ENCODE data around the gene IFNA2. TPM values are rescaled to one million over a fixed set of nuclear protein-coding genes. Genes with fewer than 3 reads are reported as not detected.

Gene IFNA2
- total and polyA plus RNA-seq, 2 of the 4 experiments (the other 2 are of a cell fraction): not detected

DNA sequence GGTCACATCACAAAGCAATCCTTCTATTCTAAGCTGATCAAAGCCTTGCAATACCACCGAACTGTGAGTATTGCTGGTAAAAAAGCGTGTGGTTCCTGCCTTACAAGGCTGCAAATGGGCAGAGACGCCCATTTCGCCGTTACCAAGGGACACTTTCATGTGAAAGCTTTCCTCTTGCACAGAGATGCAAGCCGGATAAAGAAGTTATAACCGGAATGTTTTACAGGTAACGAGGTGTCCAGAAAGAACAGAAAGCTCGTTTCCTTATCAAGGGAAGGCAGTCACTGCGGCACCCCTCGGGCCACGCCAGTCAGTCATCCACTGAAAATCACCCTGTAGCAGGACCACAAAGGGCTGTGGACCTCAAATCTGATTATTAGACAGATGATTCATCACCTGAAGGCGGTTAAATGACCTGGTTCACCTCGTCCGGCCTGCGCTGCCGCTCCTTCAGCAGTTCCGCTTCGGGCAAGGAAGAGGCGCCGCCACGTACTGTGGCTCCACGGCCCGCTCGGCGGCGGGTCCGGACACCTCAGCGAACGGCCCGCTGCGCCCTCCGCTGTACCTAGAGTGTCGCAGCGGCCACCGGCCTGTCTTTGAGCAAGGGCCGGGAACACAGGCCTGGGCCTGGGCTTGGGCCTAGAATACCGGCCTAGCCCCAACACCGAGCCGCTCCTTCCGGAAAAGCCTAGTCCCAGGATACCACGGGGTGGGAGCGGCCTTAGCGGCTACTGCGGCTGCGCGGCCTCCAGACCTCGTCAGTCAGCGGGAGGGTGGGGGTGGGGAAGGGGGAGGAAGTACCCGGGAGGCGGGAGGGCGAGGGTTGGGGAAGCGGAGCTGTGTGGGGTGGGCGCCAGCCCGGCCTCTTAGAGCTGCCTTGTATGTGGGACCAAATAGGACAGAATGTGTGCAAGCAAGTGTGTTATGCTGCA, 50.2 kb downstream of the IFNA2 start, which contains the start of gene KLHL9 (continued):
- no peak for TF ChIP-seq CTCF (conservative IDR thresholded peaks at IDR 0.05; ENCODE audit: low read depth, low read length)

Other genes with a start within 250 kb of the IFNA2 start
- gene IFNW1, start 243.6 kb downstream of the IFNA2 start, total RNA-seq (2012; rRNA removed): not detected in 2 replicates
- gene IFNW1, start 243.6 kb downstream of the IFNA2 start, polyA plus RNA-seq (2012; rRNA removed): not detected in 2 replicates
- gene IFNA21, start 218.7 kb downstream of the IFNA2 start, total RNA-seq (2012; rRNA removed): not detected in 2 replicates
- not detected in 2 replicates for gene IFNA21, start 218.7 kb downstream of the IFNA2 start, polyA plus RNA-seq (2012; rRNA removed)
- not detected in 2 replicates for gene IFNA4, start 197.8 kb downstream of the IFNA2 start, total RNA-seq (2012; rRNA removed)
- gene IFNA4, start 197.8 kb downstream of the IFNA2 start, polyA plus RNA-seq (2012; rRNA removed): not detected in 2 replicates
- gene IFNA7, start 183.2 kb downstream of the IFNA2 start, total RNA-seq (2012; rRNA removed): not detected in 2 replicates
- gene IFNA7, start 183.2 kb downstream of the IFNA2 start, polyA plus RNA-seq (2012; rRNA removed): not detected in 2 replicates
- gene IFNA10, start 178.3 kb downstream of the IFNA2 start, total RNA-seq (2012; rRNA removed): not detected in 2 replicates
- gene IFNA10, start 178.3 kb downstream of the IFNA2 start, polyA plus RNA-seq (2012; rRNA removed): not detected in 2 replicates
- gene IFNA16, start 168.1 kb downstream of the IFNA2 start, total RNA-seq (2012; rRNA removed): not detected in 2 replicates
- gene IFNA16, start 168.1 kb downstream of the IFNA2 start, polyA plus RNA-seq (2012; rRNA removed): not detected in 2 replicates
- not detected in 2 replicates for gene IFNA17, start 157.2 kb downstream of the IFNA2 start, total RNA-seq (2012; rRNA removed)
- not detected in 2 replicates for gene IFNA17, start 157.2 kb downstream of the IFNA2 start, polyA plus RNA-seq (2012; rRNA removed)
- not detected in 2 replicates for gene IFNA14, start 145.4 kb downstream of the IFNA2 start, total RNA-seq (2012; rRNA removed)
- gene IFNA14, start 145.4 kb downstream of the IFNA2 start, polyA plus RNA-seq (2012; rRNA removed): not detected in 2 replicates
- gene IFNA5, start 80.1 kb downstream of the IFNA2 start, total RNA-seq (2012; rRNA removed): not detected in 2 replicates
- gene IFNA5, start 80.1 kb downstream of the IFNA2 start, polyA plus RNA-seq (2012; rRNA removed): not detected in 2 replicates
- 46.4 and 68.6 TPM in 2 replicates for gene KLHL9, start 50.0 kb downstream of the IFNA2 start, total RNA-seq (2012; rRNA removed)
- 10.2 and 12.9 TPM in 2 replicates for gene KLHL9, start 50.0 kb downstream of the IFNA2 start, polyA plus RNA-seq (2012; rRNA removed)
- not detected in 2 replicates for gene IFNA6, start 34.5 kb downstream of the IFNA2 start, total RNA-seq (2012; rRNA removed)
- not detected in 2 replicates for gene IFNA6, start 34.5 kb downstream of the IFNA2 start, polyA plus RNA-seq (2012; rRNA removed)
- gene IFNA13, start 17.3 kb downstream of the IFNA2 start, total RNA-seq (2012; rRNA removed): not detected in 2 replicates
- not detected in 2 replicates for gene IFNA13, start 17.3 kb downstream of the IFNA2 start, polyA plus RNA-seq (2012; rRNA removed)
- gene IFNA8, start 23.7 kb upstream of the IFNA2 start, total RNA-seq (2012; rRNA removed): not detected in 2 replicates
- gene IFNA8, start 23.7 kb upstream of the IFNA2 start, polyA plus RNA-seq (2012; rRNA removed): not detected in 2 replicates
- not detected in 2 replicates for gene IFNA1, start 55.0 kb upstream of the IFNA2 start, total RNA-seq (2012; rRNA removed)
- not detected in 2 replicates for gene IFNA1, start 55.0 kb upstream of the IFNA2 start, polyA plus RNA-seq (2012; rRNA removed)
- 1.8 and 1.9 TPM in 2 replicates for gene IFNE, start 96.9 kb upstream of the IFNA2 start, total RNA-seq (2012; rRNA removed)
- 0.96 and 1.4 TPM in 2 replicates for gene IFNE, start 96.9 kb upstream of the IFNA2 start, polyA plus RNA-seq (2012; rRNA removed)